Erythroblast (primary cell): ENCODE results near the gene PCA3.

Source experiments
- GATA1 ChIP-seq: IDR thresholded peaks from 2 replicates; pipeline ENCODE4 v1.6.1; 2011; ENCODE audit warnings: low read depth, mild to moderate bottlenecking, control low read depth, low read length, moderate library complexity
- POLR2A ChIP-seq: IDR thresholded peaks from 2 replicates; pipeline ENCODE4 v1.6.1; 2011; ENCODE audit warnings: mild to moderate bottlenecking, low read length

GRCh38 chr9:76787677-76788076, 23.4 kb downstream of the PCA3 start:
- TF ChIP-seq POLR2A, result no peak
- TF ChIP-seq GATA1, result no peak
